Tibial nerve (tissue), 4 donors: ENCODE results near the gene GRID1. TPM values are rescaled to one million over a fixed set of nuclear protein-coding genes. Genes with fewer than 3 reads are reported as not detected.

Experiments
- DNase-seq, 2 donors: peaks; one replicate each; pipeline ENCODE4 v3.0.0-alpha.2; 2019; ENCODE audit warnings: low spot score in 2 of 2
- H3K27ac ChIP-seq, 4 donors: fragments of 200-600 bp; sonication (generic) in 3 of 4; one replicate each; pipeline ENCODE4 v1.5.1; 2017 to 2019; ENCODE audit warnings: mild to moderate bottlenecking in 1 of 4
- H3K27me3 ChIP-seq, 2 donors: fragments of 200-600 bp; sonication (generic) in 1 of 2; one replicate each; pipeline versions ENCODE4 v1.5.1 to v1.6.0; 2017 to 2019
- H3K36me3 ChIP-seq, 3 donors: fragments of 200-600 bp; sonication (generic); one replicate each; pipeline ENCODE4 v1.5.1; 2018 to 2019
- H3K4me1 ChIP-seq, 4 donors: fragments of 200-600 bp; sonication (generic) in 3 of 4; one replicate each; pipeline ENCODE4 v1.5.1; 2017 to 2019
- H3K4me3 ChIP-seq, 4 donors: fragments of 200-600 bp; sonication (generic) in 3 of 4; one replicate each; pipeline ENCODE4 v1.5.1; 2017 to 2019; ENCODE audit warnings: mild to moderate bottlenecking in 1 of 4, moderate library complexity in 1 of 4
- H3K9me3 ChIP-seq, 4 donors: fragments of 200-600 bp; sonication (generic) in 3 of 4; one replicate each; pipeline ENCODE4 v1.5.1; 2017 to 2019
- EP300 ChIP-seq, 2 donors: sonication (generic); formaldehyde crosslinking; IDR thresholded peaks; one replicate each; pipeline ENCODE4 v1.6.1; 2017; ENCODE audit warnings: antibody characterized with exemption in 2 of 2, mild to moderate bottlenecking in 1 of 2
- POLR2A ChIP-seq, 2 donors: fragments of 450-650 bp; IDR thresholded peaks; one replicate each; pipeline ENCODE4 v1.6.1; 2017; ENCODE audit warnings: antibody characterized with exemption in 2 of 2, mild to moderate bottlenecking in 2 of 2, moderate library complexity in 2 of 2
- WGBS, 2 donors: methylation state at CpG; one replicate each; pipeline ENCODE4 v1.1.5; 2018; 5-methylcytosine and 5-hydroxymethylcytosine counted together
- total RNA-seq, 4 donors: library from RNA; depleted of rRNA; stranded (reverse); fragments of >200 nt; gene quantifications; one replicate each; pipeline ENCODE4 v1.1.0, GENCODE V29; 2016
- TF ChIP-seq, protein P1 (sequence below), 5 experiments: fragments of 200-600 bp in 3 of 5; fragments of 450-650 bp in 2 of 5; sonication (generic) in 3 of 5; IDR thresholded peaks; one replicate each; pipeline ENCODE4 v1.5.1; 2016 to 2019; ENCODE audit warnings: antibody characterized with exemption in 5 of 5, mild to moderate bottlenecking in 3 of 5, moderate library complexity in 2 of 5

GRID1 gene
- total RNA-seq, 4 donors from 2014 or later: 7.7 to 16.3 (median 10.5) TPM

GRCh38 chr10:86165666-86166065 lies 200.9 kb downstream of the GRID1 start:
- DNase-seq: no peak
- TF ChIP-seq, protein P1, sequence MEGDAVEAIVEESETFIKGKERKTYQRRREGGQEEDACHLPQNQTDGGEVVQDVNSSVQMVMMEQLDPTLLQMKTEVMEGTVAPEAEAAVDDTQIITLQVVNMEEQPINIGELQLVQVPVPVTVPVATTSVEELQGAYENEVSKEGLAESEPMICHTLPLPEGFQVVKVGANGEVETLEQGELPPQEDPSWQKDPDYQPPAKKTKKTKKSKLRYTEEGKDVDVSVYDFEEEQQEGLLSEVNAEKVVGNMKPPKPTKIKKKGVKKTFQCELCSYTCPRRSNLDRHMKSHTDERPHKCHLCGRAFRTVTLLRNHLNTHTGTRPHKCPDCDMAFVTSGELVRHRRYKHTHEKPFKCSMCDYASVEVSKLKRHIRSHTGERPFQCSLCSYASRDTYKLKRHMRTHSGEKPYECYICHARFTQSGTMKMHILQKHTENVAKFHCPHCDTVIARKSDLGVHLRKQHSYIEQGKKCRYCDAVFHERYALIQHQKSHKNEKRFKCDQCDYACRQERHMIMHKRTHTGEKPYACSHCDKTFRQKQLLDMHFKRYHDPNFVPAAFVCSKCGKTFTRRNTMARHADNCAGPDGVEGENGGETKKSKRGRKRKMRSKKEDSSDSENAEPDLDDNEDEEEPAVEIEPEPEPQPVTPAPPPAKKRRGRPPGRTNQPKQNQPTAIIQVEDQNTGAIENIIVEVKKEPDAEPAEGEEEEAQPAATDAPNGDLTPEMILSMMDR (IDR thresholded peaks at IDR 0.05): no peak
- TF ChIP-seq POLR2A (IDR thresholded peaks at IDR 0.05) (no peak), EP300 (IDR thresholded peaks at IDR 0.05) (no peak)
- Histone ChIP-seq H3K9me3 (no peaks in the 10 kb centered on the region), H3K4me3 (no peak overlapping the region), H3K27me3 (no peaks in the 10 kb centered on the region), H3K36me3 (no peaks in the 10 kb centered on the region), H3K27ac (no peak overlapping the region), H3K4me1 (no peaks in the 10 kb centered on the region)
- 89 to 92% methylated on average over 9 of the region's 9 CpGs for WGBS, 2 donors

DNA sequence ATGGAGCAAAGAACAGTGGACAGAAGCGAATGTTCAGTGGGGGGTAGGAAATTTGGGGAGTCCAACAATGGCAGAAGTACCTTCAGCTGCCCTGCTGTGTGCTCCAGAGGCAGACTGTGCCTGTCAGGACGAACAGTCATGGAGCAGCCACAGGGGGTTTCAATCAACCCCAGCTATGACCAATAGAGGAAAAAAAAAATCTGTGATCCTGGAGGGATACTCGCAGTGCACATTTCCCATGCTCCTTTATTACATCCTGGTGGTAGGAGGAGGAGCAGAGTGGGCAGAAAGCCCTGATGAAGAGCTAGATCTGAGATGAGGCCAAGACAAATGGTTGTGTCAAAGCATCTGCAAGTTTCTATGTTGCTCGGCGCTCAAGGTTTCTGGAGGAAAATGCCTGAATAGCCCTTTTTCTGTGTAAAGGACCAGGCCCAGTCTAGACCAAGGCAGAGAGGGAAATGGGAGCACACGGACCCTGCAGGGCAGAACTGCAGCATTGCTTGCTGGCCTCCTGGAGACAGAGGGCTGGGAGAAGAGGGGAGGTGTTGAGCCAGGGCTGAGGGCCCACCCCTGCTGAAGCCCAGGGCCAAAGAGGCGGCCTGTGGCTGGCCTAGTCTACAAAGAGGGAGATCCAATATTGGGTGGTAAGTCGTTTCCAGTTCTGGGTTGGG lies 201.5 kb downstream of the GRID1 start:
- DNase-seq: no peak
- no peak overlapping the region for H3K4me3 ChIP-seq
- H3K4me1 ChIP-seq: no peaks in the 10 kb centered on the region
- TF ChIP-seq, protein P1 (IDR thresholded peaks at IDR 0.05): no peak
- no peak for TF ChIP-seq EP300 (IDR thresholded peaks at IDR 0.05)
- TF ChIP-seq POLR2A (IDR thresholded peaks at IDR 0.05): no peak
- H3K27me3 ChIP-seq: no peaks in the 10 kb centered on the region
- no peaks in the 10 kb centered on the region for H3K36me3 ChIP-seq
- H3K9me3 ChIP-seq: no peaks in the 10 kb centered on the region
- H3K27ac ChIP-seq: no peak overlapping the region
- WGBS, 2 donors: 72 to 82% methylated on average over 8 of the region's 8 CpGs

DNA sequence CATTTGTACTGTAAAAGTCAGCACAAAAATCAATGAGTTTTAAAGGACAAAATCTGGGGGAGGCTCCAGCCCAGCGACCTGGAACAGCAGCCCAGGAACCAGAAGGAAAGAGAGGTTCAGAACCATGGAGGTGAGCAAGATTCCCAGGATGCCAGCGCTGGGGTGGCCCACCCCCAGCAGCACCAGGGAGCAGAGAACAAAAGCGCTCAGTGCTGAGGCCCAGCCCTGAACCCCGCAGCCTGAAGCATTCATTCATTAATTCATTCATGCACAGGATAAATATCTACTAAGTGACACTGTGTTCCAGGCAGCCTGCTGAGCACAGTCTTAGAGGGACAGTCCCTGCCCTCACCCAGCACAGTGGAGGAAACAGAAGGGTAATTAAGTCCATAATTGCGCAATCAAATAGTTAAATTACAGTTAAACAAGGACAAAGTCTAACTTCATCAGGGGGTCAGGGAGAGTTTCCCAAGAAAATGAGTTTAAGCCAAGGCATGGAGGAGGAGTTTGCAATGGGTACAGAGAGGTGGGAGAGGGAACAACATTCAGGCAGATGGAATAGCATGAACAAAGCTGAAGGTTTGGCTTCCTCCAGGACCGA lies 202.3 kb downstream of the GRID1 start:
- Histone ChIP-seq H3K9me3 (no peaks in the 10 kb centered on the region), H3K4me3 (no peak overlapping the region), H3K36me3 (no peaks in the 10 kb centered on the region), H3K4me1 (no peaks in the 10 kb centered on the region), H3K27me3 (no peaks in the 10 kb centered on the region), H3K27ac (no peak overlapping the region)
- WGBS, 2 donors: 79 to 82% methylated on average over 6 of the region's 6 CpGs
- TF ChIP-seq, protein P1 (IDR thresholded peaks at IDR 0.05): no peak
- no peak for TF ChIP-seq POLR2A (IDR thresholded peaks at IDR 0.05)
- no peak for TF ChIP-seq EP300 (IDR thresholded peaks at IDR 0.05)
- no peak for DNase-seq

GRCh38 chr10:86163522-86164173 lies 202.9 kb downstream of the GRID1 start:
- H3K9me3 ChIP-seq: no peaks in the 10 kb centered on the region
- no peaks in the 10 kb centered on the region for H3K27me3 ChIP-seq
- no peak for DNase-seq
- H3K4me3 ChIP-seq: no peak overlapping the region
- no peaks in the 10 kb centered on the region for H3K4me1 ChIP-seq
- TF ChIP-seq POLR2A (IDR thresholded peaks at IDR 0.05) (no peak), EP300 (IDR thresholded peaks at IDR 0.05) (no peak)
- TF ChIP-seq, protein P1 (IDR thresholded peaks at IDR 0.05): no peak
- no peak overlapping the region for H3K27ac ChIP-seq
- WGBS, 2 donors: 57 to 59% methylated on average over 13 of the region's 13 CpGs
- H3K36me3 ChIP-seq: no peaks in the 10 kb centered on the region
